Muscle of back (tissue), 11 donors: ENCODE measurements around the gene SLC50A1. TPM values are rescaled to one million over a fixed set of nuclear protein-coding genes. Genes with fewer than 3 reads are reported as not detected.

Experiments
- DNase-seq, 3 donors: peaks; one replicate each; pipeline versions ENCODE4 v3.0.0 to v3.0.0-alpha.2; 2013
- polyA plus RNA-seq, 10 donors: library from polyadenylated mRNA; unstranded; fragments of 120-200 nt; gene quantifications; one replicate each; pipeline ENCODE4 v1.2.1, GENCODE V29; 2013; ENCODE audit not compliant: insufficient read length in 10 of 10

SLC50A1 gene
- polyA plus RNA-seq, 10 donors = 18.1 to 21.6 (median 21.1) TPM

DNA sequence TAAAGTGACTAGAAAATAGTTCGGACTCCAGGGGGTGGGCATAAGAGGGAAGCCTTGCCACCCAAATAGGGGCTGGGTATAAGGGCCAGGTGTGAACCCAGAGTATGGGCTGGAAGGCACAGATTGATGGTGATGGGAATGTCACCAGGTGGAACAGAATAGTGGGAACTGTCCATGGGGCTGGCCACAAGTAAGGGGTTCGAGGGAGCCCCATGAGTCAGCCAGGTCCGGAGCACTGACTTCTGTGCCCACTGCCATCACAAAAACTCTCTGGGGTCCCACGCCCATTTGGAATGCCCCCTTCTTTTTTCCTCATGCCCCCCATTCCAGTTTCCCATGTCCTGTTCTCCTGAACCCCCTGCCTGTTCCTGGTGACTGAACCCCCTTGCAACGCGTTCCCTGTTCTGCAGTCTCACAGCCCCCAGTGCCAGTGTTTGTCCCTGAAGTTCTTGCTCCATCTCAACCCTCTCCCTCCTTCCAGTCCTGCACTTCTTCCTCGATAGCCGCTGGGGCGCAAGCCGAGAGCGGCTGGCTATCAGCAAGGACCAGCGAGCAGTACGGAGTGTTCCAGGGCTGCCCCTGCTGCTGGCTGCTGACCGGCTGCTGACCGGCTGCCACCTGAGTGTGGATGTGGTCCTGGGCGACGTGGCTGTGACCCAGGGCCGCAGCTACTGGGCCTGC, 45.9 kb downstream of the SLC50A1 start:
- no peak for DNase-seq

- DNase-seq = no peak
Observed at GRCh38 chr1:155182052-155182550, 46.4 kb downstream of the SLC50A1 start.

DNA sequence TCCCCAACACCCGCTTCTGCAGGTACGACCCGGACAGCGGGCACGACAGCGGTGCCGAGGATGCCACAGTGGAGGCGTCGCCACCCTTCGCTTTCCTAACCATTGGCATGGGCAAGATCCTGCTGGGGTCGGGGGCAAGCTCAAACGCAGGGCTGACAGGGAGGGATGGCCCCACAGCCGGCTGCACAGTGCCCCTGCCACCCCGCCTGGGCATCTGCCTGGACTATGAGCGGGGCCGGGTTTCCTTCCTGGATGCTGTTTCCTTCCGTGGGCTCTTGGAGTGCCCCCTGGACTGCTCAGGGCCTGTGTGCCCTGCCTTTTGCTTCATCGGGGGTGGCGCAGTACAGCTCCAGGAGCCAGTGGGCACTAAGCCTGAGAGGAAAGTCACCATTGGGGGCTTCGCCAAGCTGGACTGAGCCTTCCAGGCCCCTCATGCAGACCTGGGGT, 48.1 kb downstream of the SLC50A1 start:
- no peak for DNase-seq

GRCh38 chr1:155184351-155184811, 48.7 kb downstream of the SLC50A1 start:
- DNase-seq = no peak

DNA sequence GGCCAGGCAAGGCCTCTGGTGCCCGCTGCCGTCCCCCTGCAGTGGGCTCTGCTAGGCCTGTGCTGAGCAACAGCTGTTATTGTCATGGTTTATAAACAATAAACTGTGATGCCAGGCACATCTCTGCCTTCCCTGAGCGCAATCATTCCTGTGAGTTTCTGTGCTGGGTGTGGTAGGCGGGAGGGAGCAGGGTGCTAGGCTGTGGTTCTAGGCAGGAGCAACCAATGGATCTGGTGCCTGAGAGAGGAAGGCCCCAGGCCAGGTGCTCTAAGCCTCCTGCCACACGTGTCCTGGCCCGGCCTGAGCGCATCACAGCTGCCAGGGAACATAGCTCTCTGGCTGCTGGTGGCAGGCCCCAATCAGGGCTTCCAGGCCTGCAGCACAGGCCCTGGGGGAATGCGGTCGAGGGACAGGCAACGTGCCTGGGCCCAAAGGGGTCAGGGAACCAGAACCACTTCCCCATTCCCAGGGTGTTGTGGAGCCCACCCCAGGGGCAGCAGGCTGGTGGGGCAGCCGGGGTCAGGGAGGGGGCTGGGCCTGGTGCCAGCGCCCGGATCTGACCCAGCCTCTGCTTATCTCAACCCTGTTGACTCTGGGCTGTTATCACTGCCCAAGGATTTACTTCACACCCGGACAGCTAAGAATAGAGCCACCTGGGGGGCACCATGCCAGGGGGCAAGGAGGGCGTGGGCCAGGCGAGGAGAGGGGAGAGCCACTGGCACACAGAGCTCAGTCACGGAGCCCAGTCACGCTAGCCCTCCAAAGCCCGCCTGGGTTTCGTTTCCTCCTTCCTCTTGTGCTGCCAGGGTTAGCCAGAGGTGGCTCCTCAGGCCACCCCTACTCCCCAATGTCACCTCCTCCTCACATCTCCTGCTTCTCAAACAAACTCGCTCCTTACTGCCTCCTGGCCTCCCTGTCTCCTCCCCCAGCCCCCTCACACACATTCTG, 49.5 kb downstream of the SLC50A1 start:
- peak in 1 of 3 donors; percentile 60 for DNase-seq

DNA sequence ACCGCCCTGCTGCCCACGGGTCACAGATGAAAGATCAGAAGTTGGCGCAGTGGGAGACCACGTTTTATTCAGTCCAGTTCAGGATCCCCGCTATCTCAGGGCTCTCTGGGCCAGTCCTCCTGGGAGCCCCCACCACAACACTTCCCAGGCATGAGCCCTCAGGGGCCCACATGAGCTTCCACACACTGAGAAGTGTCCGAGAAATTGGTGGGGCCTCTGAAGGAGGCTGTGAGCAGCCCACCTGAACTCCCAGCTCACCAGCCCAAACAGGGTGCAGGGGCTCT, 50.1 kb downstream of the SLC50A1 start:
- DNase-seq = no peak

DNA sequence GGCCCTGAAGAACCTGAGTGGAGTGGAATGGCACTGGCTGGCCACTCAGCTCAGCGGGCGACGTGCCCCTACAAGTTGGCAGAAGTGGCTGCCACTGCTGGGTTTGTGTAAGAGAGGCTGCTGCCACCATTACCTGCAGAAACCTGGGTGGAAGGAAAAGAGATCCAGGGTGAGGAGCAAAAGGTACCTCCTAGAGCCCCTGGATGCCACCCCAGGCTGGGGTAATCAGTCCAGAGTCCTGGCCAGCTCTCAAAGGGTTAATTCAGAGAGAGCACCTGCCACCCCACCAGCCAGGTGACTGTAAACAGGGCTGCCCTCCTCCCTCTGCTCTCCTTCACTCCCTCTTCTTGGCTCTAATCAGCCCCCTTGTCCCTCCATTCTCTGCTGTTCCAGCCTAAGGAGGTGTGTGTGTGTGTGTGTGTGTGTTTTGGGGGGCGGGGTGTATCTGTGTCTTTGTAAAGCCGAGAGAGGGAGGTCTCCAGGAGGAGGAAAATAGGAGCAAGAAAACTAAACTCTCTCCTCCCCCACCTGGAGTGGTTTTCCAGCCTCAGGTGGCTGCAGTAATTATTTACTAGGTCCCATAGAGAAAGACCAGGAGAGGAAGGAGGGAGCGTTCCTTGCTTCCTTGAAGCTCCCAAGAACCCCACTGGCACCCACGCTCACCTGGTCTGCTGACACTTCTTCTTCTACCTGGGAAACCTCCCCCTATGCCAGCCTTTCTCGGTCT, 50.6 kb downstream of the SLC50A1 start:
- DNase-seq = no peak

DNA sequence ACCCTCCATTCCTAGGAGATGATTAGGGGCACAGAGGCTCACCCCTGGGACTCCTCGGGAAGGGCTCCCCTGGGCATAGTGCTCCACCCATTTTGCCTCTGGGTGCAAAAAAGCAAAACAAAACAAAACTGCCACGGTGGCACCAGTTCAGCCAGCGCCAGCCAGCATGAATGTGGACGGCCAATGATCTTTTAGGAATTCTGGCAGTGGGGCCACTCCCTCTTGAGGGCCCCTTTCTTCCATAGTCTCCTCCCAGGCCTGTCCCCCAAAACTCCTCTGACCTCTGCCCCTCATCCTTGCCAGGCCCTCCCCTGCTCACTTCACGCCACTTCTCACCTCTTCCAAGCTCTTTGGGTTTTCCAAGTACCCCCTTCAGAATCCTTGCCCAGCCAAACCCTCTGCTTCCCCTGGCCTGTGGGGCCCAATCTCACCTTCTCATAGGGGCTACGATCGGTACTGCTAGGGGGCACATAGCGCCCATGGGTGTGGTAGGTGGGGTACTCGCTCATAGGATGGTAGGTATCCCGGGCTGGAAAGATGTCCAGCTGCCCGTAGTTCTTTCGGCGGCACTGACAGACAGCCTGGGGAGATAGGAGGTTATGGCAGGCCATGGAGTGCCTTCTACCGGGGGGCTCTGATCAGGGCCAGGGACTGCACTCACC, 51.3 kb downstream of the SLC50A1 start:
- no peak for DNase-seq

DNA sequence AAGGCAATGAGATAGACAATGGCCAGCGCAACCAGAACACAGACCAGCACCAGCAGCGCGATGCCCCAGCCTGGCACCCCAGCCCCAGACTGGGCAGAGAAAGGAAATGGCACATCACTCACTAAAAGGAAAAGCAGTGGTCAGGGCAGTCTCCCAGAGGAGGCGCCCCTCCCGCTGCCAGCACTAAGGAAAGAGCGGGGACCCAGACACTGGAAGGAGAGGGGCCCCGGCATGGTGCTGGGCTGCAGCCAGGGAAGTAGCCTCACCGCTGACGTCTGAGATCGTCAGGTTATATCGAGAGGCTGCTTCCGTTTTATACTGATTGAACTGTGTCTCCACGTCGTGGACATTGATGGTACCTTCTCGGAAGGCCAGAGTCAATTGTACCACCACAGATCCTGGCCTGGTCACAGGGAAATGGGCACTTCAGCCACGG, 51.8 kb downstream of the SLC50A1 start:
- DNase-seq = no peak

DNA sequence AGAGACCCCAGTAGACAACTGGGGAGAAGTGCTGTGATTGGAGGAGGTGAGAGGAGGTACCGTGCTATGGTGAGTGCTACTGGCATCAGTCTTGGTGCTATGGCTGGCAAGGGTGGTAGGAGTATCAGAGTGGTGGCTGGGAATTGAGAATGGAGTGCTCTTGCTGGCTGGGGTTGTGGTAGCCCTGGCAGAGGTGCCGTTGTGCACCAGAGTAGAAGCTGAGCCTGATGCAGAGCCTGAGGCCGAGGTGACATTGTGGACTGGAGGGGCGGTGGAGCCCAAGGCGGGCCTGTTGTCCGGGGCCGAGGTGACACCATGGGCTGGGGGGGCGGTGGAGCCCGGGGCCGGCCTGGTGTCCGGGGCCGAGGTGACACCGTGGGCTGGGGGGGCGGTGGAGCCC, 52.6 kb downstream of the SLC50A1 start:
- no peak for DNase-seq

Other genes with a start within 250 kb of the SLC50A1 start
- gene PMVK, start 199.1 kb upstream of the SLC50A1 start, polyA plus RNA-seq = 10 to 100 TPM; 21.6 to 35.4 (median 26.8) TPM
- 100 to 1,000 TPM in 9 of 10 donors, 10 to 100 TPM in 1; 81.5 to 150 (median 124) TPM for gene PBXIP1, start 179.8 kb upstream of the SLC50A1 start, polyA plus RNA-seq
- 10 to 100 TPM; 25.6 to 33.5 (median 26.9) TPM for gene PYGO2, start 174.1 kb upstream of the SLC50A1 start, polyA plus RNA-seq
- gene SHC1, start 165.1 kb upstream of the SLC50A1 start, polyA plus RNA-seq = 100 to 1,000 TPM in 1 of 10 donors, 10 to 100 TPM in 9; 76.6 to 116 (median 85.6) TPM
- gene CKS1B, start 161.2 kb upstream of the SLC50A1 start, polyA plus RNA-seq = 10 to 100 TPM; 45.8 to 80.8 (median 62.6) TPM
- 10 to 100 TPM; 15.3 to 21.0 (median 19.5) TPM for gene FLAD1, start 152.5 kb upstream of the SLC50A1 start, polyA plus RNA-seq
- under 1 TPM in 3 of 10 donors, not detected in 7; 0.30 to 0.71 (median 0.48) TPM for gene LENEP, start 142.3 kb upstream of the SLC50A1 start, polyA plus RNA-seq
- 10 to 100 TPM in 2 of 10 donors, 1 to 10 TPM in 8; 6.2 to 13.1 (median 8.4) TPM for gene ZBTB7B, start 133.1 kb upstream of the SLC50A1 start, polyA plus RNA-seq
- 1 to 10 TPM in 3 of 10 donors, under 1 TPM in 7; 0.40 to 1.9 (median 0.85) TPM for gene DCST2, start 102.1 kb upstream of the SLC50A1 start, polyA plus RNA-seq
- gene DCST1, start 102.0 kb upstream of the SLC50A1 start, polyA plus RNA-seq = under 1 TPM; 0.09 to 0.58 (median 0.17) TPM
- gene ADAM15, start 84.5 kb upstream of the SLC50A1 start, polyA plus RNA-seq = 10 to 100 TPM; 50.0 to 81.4 (median 59.9) TPM
- 10 to 100 TPM in 1 of 10 donors, 1 to 10 TPM in 9; 5.1 to 10.2 (median 7.0) TPM for gene EFNA4, start 72.1 kb upstream of the SLC50A1 start, polyA plus RNA-seq
- 1 to 10 TPM; 2.1 to 5.3 (median 2.3) TPM for gene EFNA3, start 57.0 kb upstream of the SLC50A1 start, polyA plus RNA-seq
- 10 to 100 TPM; 19.4 to 31.5 (median 22.8) TPM for gene EFNA1, start 8.0 kb upstream of the SLC50A1 start, polyA plus RNA-seq
- gene DPM3, start 4.7 kb downstream of the SLC50A1 start, polyA plus RNA-seq = 10 to 100 TPM; 11.9 to 28.7 (median 18.8) TPM
- 100 to 1,000 TPM in 2 of 10 donors, 10 to 100 TPM in 8; 77.1 to 103 (median 93.4) TPM for gene KRTCAP2, start 37.5 kb downstream of the SLC50A1 start, polyA plus RNA-seq
- gene TRIM46, start 38.0 kb downstream of the SLC50A1 start, polyA plus RNA-seq = under 1 TPM; 0.21 to 0.83 (median 0.52) TPM
- gene THBS3, start 72.0 kb downstream of the SLC50A1 start, polyA plus RNA-seq = 10 to 100 TPM; 48.6 to 97.0 (median 68.0) TPM
- 10 to 100 TPM; 16.3 to 26.1 (median 21.6) TPM for gene MTX1, start 72.8 kb downstream of the SLC50A1 start, polyA plus RNA-seq
- 10 to 100 TPM; 11.7 to 18.1 (median 15.3) TPM for gene ENTREP3, start 119.6 kb downstream of the SLC50A1 start, polyA plus RNA-seq
- 10 to 100 TPM; 39.1 to 50.0 (median 40.8) TPM for gene SCAMP3, start 126.5 kb downstream of the SLC50A1 start, polyA plus RNA-seq
- gene CLK2, start 137.7 kb downstream of the SLC50A1 start, polyA plus RNA-seq = 10 to 100 TPM; 34.2 to 54.5 (median 41.4) TPM
- gene HCN3, start 141.6 kb downstream of the SLC50A1 start, polyA plus RNA-seq = 1 to 10 TPM; 3.0 to 8.1 (median 4.2) TPM
- under 1 TPM in 7 of 10 donors, not detected in 3; 0.08 to 0.36 (median 0.13) TPM for gene PKLR, start 165.6 kb downstream of the SLC50A1 start, polyA plus RNA-seq
- 100 to 1,000 TPM in 8 of 10 donors, 10 to 100 TPM in 2; 88.5 to 139 (median 110) TPM for gene FDPS, start 173.0 kb downstream of the SLC50A1 start, polyA plus RNA-seq
- gene RUSC1, start 185.0 kb downstream of the SLC50A1 start, polyA plus RNA-seq = 10 to 100 TPM; 20.5 to 30.4 (median 26.7) TPM